NCI-H748 treated with DMSO at 0.1 percent for 48 hours (cell line): ENCODE results near the gene EIF6.

Source experiments
- DNase-seq: peaks from one replicate; lab custom pipeline; 2025; lab: John Stamatoyannopoulos, UW

Gene EIF6

DNA sequence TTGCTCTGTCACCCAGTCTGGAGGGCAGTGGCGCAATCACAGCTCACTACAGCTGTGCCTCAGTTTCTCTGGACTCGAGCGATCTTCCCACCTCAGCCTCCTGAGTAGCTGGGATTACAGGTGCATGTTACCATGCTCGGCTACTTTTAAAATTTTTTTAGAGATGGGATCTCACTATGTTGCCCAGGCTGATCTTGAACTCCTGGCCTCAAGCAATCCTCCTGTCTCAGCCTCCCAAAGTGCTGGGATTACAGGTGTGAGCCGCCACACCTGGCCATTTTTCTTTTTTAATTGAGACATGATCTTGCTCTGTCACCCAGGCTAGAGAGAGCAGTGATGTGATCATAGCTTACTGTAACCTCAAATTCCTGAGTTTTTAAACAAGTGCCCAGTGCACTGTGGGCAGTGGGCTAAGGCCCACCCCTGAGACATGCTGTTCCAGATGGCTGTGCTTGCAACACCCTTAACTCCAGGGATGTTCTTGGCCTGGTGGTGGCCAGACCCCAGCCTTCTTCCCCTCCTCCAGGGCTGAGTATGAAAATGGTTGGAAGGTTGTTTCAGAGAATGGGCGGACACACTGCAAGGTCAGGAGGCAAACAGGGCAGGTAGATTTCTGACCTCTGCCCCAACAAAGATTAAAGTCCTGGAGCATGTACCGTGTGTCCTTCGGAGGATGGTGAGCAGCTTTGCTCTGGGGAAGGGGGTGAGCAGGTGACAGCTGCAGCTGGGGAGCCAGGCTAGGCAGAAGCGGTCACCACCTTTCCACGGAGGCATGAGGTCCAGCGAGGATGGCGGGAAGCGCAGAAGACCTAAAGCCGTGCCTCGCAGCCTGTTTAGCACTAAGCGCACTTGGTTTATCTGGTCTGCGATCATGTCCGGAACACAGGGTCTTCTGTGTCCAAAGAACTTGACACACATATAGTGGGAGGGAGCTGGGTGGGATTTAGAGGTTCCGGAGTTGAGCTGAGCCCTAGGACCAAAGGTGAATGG is 9.0 kb upstream of the EIF6 start:
- no peak for DNase-seq

DNA sequence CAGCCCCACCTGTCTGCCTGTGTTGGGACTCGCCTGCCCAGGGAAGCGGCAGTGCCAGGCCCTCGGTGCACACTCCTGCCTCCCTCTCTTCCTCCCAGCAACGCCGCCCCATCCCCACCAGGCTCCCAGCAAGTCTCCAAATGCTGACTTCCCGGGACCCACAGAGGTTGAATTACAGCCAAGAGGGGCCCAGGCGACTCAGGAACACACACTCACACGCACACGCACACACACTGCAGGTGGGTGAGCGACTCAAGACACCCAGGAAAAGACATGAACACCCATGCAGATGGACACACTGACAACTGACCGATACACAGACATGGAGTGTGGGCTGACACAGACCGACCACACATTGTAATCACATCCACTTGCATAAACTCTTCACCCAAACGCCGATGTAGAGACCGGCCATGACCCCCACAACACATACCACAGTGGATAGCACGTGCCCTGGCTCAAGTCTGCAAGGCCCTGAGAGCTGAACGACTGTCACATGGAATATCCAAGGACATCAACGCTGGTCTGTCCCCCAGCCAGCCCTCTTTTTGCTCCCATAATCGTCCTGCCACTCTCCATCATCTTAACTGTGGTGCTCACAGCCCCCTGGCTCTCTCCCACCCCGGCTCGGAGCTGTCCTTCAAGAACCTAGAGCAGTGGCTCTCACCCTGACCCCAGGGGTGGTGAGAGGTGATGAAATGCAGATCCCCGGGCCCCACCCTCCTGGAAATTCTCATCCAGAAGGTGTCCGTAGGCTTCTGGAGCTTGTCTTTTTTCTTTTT is 8.1 kb upstream of the EIF6 start:
- DNase-seq = no peak

DNA sequence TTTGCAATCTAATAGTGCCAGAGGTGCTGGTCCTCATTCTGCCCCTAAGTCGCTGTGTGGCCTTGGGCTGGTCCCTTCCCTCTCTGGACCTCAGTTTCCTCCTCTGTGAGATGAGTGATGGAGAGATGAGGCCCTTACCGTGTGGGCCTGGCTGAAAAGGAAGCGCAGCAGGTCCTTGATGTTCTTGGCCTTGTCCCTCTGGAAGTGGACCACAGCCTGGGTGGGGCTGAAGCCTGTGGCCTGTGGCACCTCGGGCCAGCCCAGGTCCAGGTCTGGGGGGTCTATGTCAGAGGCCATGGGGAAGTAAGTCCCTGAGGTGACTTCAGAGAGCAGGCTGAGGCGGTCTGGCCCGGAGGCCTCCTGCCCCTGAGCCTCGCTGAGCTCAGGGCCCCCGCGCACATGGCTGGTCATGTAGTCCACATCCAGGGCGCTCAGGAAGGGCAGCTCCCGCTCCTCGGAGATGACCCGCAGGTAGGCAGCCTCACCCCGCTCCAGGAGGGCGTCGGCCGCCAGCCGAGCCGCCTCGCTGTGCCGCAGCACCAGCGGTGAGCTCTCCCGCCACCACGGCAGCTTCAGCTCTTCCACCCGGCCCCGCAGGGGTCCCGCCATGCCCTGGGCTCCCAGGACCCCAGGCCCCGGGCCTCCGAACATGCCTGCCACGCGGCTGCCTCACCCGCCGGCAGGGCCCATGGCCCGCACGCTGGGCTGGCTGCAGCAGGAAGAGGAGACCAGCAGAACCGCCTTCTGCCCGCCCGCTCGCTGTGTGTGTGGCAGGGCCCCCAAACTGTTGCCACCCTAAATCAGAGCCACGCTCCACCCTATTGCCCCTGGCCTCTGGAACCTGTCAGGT is 7.3 kb upstream of the EIF6 start, which contains the start of gene FAM83C:
TSS of gene FAM83C (minus strand) at position 772 of the 850 bp plus-strand sequence. CDS start at position 651, 121 bp downstream.
- no peak for DNase-seq

DNA sequence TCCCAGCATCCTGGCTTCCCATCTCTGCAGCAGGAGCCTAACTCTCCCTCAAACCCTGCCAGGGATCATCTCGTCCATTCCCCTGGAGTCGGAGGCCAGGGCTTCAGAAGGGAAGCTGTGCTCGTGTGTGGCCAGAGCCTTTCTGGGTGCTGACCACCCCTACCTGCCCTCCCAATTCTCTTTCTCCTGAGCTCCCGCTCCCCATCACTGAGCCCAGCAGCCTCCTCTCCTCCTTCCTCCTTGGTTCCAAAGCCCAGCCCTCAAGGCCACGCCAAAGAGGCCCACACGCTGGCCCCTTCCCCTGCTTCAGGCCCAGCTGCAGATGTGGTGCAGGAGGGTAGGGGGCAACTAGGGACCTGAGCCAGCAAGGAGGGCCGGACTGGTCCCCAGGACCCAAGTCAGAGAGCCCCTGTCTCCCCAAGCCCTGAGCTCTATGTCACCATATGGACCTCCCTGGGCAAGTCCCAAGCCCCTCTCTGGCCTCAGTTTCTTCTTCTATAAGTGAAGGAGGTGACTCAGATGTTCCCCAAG is 6.4 kb upstream of the EIF6 start:
- no peak for DNase-seq

DNA sequence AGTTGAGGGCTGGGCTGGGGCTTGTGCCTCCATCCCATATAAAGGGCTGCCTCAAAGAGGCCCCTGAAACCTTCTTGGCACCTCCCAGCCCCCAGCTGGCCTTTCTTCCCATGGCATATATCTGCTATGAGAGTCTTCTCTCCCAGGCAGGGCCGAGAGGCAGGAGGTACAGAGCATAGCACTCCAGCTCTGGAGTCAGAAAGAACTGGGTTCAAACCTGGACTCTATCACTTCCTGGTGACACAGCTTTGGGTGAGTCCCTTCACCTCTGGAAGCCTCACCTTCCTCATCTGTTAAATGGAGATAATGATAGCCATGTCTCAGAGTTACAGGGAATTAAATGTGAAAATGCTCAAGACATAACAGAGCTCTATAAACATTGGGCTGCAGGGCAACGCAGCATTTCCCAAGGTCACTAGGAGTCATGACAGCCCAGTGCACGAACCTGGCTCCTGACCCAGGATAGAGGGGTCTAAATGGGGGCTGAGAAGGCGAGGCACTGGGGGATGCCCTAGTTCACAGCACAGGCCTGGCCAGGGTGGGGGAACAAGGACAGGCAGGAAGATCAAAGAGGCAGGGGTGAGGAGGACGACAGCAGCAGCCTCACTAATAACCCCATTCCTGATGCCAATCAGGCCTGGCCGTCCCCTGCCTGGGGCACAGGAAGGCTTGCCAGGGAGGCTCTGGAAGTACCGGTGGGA is 5.8 kb upstream of the EIF6 start:
- DNase-seq = no peak

DNA sequence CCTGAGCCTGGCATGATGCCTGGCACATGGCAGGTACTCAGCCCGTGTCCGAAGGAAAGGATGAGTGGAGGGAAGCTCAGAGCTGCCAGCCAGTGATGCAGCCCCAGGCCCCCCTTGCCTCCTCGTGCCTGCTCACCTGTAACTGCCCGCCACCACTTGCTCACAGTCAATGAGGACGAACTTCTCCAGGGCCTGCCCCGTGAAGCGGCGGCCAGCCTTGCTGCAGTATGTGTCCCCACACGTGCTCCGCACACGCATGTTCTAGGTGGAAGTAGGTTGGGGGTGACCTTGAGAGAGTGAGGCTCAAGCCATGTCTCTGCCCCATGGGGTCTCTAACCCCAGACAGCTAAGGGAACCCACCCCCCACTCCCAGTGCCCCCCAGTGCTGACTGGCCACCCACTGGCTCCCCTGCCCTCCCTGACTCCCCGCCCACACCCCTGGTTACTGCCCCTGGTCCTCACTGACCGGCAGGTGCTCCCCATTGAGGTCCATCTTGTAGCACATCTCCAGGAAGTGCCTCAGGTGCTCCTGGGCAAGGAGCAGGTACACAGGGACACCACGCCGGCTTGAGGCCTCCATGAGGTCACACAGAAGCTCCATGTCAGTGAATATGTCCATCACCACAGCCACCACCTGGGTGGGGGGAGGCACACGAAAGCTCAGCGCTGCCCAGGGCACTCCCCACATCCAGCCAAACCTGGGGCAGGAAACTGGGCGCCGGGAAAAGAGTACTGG is 3.9 kb upstream of the EIF6 start:
- no peak for DNase-seq

DNA sequence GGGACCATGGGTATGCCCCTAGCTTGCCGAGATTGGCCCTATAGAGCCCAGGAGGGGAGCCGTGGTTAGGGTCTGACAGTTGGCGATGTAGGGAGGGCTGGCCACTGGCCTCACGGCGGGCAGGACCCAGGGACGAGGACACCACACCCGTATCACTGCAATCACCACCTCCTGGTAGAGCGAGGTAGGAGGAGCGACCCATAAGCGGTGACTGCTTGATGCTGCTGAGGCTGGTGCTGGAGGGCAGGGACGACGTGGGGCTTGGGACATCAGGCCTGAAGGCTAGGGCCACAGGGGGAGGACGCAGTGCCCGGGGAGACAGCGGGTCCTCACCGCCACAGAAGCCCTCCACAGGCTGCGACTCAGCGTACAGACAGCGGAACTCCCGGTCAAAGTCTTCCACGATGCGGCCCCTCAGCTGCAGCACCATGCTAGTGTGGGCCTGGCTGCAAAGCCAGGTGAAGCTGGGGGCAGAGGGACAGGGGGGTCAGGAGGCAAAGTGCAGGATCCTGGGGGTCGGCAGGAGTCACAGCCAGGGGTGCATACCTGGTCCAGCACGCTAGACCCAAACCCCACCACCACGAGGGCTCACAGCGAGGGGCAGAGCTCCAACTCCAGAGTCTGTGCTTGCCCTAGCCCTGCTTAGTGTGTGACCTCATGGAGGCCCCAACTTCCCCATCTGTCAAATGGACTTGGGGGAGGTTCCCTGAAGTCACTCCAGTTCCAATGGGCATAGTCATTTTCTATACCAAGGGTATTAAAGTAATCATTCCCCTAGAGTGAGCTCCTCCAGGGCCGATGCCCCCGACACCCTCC is 3.1 kb upstream of the EIF6 start:
- DNase-seq = no peak

DNA sequence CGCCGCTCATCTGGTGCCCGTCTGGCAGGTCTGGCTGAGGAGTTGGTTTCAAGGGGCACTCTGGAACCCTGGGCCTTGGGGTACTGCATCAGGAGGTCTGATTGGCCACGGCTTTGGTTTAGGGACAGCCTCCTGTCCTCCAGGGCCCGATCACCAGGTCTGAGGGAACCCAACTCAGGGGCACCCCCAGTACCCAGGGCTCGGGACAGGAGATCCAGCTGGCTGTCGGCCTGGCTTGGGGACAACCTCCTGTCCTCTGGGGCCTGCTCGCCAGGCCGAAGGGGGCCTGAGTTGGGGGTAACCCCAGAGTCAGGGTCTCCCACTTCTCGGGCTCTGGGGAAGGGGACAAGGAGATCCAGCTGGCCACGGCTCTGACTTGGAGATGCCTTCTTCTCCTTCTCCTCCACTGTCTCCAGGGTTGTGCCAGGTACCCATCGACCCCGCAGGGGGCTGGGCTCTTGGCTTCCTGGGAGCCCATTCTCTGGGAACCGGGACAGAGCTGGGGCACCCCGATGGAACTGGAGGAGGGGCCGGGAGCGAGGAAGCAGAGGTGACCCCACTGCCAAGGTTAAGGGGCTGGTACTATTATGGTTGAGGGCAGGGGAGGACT is 2.4 kb upstream of the EIF6 start:
- DNase-seq = no peak

DNA sequence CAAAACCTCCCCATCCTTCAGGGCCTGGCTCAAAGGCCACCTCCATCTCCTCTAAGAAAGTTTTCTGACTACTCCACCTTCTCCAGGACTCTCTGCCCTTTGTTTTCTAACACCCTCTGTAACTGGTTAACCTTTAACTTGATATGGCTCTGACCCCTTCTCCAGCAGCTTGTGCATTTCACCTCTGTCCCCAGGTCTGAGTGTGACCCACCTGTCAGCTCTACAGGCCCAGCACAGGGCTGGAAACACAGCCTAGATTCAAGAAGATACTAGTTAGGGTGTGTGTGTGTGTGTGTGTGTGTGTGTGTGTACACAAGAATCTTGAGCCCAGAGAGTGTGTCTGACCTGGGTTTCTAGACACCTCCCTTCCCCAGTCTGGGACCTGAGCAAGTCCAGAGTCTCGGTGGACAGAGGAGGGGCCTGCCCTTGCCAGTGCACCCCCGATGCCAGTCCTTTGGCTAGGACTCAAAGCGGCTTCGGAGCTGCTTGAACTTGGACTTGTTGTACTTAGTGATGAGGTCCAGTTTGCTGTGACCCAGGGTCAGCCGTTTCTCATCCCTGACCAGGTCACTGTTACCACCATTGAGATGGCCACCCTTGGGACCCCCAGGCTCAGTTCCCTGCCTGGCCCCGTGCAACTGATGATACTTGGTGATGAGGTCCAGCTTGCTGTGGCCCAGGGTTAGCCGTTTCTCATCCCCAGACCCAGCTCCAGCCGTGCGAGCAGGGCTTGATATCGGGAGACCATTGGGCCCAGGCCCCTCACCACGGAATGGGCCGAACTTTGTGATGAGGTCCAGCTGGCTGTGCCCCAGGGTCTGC is 1.7 kb upstream of the EIF6 start:
- no peak for DNase-seq

DNA sequence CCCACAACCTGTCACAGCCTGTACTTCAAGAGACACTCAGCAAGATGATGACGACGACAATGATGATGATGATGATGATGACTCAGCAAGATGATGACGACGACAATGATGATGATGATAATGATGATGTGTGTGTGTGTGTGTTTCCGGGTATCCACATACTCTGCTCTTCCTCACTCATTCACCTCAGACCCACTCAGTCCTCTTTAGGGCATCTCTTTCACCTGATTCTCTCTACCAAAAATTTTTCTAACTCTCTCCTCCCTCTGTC is 1.2 kb upstream of the EIF6 start:
- DNase-seq = no peak

DNA sequence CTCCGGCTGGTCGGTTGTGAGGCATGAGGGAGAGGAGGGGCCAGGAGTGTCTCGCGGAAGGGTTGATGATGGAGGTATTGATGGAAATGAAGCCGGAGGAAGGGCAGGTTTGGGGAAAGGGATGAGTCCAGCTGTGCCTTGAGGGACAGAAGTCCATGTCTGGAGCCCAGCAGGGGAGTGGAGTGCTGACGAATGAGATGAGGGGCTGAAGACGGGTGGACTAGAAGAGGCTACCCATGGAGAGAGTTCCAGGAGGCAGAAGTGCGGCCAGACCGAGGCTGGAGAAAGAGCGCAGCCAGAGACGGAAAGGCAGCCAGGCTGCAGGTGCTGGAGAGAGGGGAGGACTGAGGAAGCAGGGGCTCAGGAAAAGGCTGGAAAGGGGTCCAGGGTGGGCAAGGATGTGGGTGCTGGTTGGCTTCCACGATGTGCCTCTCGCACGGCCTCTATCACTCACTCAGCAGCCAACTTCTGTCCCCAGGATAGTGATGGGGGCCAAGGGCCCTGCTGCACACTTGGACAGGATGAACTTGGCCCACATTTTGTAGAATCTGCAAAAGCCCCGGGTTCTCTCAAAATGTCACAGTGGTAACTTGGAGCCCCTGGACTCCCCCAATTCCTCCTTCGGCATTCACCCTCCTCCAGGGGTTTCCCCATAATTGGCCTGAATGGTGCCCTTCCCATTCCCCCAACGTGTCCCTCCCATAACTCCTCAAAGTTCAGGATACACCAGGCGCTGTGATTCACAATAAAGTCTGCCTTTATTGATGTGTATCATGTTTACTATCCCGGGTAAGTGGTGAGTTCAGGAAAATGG is 627 bp upstream of the EIF6 start:
- no peak for DNase-seq

DNA sequence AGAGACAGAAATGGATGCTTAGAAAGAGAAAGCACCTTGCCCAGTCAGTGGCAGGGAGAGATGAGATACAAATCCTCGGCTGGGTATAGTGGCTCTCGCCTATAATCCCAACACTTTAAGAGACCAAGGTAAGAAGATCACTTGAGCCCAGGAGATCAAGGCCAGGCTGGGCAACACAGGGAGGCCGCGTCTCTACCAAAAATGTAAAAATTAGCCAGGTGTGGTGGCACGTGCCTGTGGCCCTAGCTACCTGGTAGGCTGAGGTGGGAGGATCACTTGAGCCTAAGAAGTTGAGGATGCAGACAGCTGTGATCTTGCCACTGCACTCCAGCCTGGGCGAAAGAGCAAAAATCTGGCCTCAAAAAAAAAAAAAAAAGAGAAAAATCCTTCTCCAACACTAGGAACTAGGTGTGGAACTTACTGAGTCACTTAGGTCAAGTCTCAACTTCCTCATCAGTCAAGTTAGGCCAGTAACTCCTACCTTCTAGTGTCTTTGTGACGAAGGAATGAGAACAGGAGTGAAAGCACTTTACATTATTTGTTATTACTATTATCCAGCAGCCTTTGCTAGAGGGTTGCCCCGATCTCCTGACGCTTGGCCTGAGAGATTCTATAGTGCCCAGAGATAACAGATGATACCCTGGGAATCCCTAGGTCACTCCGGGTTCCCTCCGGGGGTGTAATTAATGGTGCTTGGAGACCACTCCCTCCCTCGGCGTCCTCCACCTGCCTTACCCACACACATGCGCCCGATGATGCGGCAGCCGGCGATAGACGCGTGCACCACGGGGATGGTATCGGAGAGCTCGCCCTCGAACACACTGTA is 918 bp downstream of the EIF6 start:
- no peak for DNase-seq

DNA sequence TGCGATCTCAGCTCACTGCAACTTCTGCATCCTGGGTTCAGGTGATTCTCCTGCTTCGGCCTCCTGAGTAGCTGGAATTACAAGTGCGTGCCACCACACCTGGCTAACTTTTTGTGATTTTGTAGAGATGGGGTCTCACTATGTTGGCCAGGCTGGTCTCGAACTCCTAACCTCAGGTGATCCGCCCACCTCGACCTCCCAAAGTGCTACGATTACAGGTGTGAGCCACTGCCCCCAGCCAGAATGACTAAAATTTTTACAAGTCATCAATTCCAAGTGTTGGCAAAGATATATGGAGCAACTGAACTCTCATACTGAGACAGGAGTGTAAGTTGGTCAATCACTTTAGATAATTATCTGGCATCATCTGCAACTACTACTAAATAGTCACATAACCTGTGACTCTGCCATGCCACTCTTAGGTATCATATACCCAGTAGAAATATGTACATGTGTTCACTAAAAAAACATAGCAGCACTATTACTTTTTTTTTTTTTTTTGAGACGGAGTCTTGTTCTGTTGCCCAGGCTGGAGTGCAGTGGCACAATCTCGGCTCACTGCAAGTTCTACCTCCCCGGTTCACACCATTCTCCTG is 3.0 kb downstream of the EIF6 start:
- no peak for DNase-seq

DNA sequence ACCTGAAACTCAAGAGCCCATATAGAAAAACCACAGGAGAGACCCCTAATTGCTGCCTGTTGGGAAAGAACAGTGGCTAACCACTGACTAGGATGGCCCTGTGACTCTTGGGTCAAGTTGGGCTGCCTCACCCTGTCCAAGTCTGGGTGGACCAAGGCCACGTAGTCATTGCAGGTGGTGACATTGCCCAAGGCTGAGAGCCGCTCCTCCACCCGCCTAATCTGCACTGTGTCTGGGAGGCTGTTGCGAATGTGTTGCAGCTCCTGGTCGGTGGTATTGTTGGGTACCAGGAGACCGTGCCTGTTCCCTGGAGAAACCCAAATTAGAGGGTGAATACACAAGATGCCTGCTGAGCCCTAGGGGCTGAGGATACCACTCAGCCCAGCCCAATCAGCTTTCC is 4.0 kb downstream of the EIF6 start:
- DNase-seq = no peak

DNA sequence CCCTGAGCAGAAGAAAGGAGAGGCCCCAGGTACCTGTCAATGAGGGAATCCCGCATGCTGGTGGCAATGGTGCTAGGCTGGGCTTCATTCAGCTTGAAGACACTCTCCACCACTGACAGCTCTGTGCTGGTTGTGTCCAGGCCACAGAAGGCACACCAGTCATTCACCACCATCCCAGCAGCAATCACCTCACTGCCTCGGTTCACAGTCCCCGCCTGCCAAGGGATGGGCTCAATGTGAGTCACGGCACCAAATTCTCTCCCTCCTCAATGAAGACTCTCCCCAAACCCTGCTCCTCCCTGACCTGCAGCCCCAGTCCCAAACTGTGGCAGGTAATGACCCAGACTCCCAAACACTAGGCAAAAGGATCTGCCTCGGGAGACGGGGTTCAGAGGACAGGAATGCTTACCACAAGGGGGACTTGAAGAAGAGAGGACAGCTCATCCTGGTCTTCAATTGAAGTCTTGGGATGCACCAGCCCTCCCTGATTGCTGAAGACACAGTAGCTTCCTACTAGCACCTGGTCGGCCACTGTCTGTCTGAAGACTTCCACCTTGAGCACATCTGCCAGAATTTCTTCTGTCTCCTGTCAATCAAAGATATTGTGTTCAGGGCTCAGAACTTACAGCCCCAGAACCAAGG is 4.9 kb downstream of the EIF6 start:
- no peak for DNase-seq

DNA sequence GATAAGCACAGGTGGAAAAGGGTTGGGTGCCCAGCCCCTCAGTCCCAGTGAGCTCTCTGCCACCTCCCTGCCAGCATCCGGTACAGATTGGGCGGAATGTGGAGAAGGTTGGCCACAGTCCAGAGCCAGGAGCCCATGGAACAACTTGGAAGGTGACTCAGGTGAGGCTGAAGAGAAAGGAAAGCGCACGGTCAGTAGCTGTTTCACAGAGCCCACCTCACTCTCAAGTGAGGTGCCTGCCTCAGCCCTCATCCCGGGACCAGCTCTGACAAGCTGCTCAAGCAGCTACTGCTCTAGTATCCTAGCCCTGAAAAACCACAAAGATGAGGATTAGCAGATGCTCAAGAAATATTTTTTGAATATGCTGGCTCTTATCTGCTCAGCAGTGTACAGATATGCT is 5.5 kb downstream of the EIF6 start:
- no peak for DNase-seq
